Breast epithelium (tissue), 3 donors: ENCODE results near the gene MGST3.

Source experiments
- CTCF ChIP-seq, 3 donors: fragments of 450-650 bp; IDR thresholded peaks; one replicate each; pipeline ENCODE4 v1.5.1; 2016 to 2017; ENCODE audit warnings: antibody characterized with exemption in 3 of 3, mild to moderate bottlenecking in 3 of 3, moderate library complexity in 3 of 3
- POLR2A ChIP-seq: fragments of 450-650 bp; IDR thresholded peaks from one replicate; pipeline ENCODE4 v1.6.1; 2016; ENCODE audit warnings: antibody characterized with exemption, mild to moderate bottlenecking, moderate library complexity

- TF ChIP-seq POLR2A (no peak), CTCF (IDR thresholded peaks at IDR 0.05) (no peak)
Measured at GRCh38 chr1:165699577-165699976, 68.5 kb downstream of the MGST3 start.
